ENCODE measurements around the gene PPIL1.
A peak's percentile ranks its signal among the peaks of the same experiment; 100 is the strongest.

Gene PPIL1

DNA sequence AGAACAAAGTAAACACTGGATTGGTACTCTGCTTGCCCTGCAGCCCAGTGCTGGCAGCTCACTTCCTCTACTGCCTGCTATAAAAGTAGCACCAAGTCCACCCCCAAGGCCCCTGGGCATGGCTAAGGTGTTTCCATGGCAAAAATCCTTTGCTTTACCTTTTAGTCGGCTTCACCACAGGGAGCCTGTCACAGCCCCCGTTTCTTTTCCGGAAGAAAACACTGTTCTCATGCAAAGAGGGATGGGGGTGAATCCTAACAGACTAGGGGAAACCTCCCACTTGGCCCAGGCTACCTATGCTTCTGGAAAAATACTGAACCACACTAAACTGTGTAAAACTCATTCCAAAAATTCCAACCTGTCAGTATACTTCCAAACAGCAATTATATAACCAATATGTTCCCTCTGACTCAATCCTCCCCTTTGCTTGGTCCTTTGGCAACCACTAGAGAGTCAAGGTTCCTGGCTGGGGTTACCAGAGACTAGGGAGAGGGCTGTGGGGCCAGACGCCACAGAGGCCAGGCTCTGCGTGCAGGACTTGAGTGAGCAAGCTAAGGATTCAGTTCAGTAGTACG lies 16.1 kb downstream of the PPIL1 start:
- no peak for DNase-seq (ENCODE audit: low spot score)
- peaks cover 70% of the 10 kb centered on the region for H3K36me3 ChIP-seq (ENCODE audit: low read depth)
- no peaks in the 10 kb centered on the region for H3K27me3 ChIP-seq (ENCODE audit: insufficient read depth, poor library complexity, severe bottlenecking)
- H3K9me3 ChIP-seq (ENCODE audit: severe bottlenecking): no peaks in the 10 kb centered on the region
- TF ChIP-seq, protein P1, sequence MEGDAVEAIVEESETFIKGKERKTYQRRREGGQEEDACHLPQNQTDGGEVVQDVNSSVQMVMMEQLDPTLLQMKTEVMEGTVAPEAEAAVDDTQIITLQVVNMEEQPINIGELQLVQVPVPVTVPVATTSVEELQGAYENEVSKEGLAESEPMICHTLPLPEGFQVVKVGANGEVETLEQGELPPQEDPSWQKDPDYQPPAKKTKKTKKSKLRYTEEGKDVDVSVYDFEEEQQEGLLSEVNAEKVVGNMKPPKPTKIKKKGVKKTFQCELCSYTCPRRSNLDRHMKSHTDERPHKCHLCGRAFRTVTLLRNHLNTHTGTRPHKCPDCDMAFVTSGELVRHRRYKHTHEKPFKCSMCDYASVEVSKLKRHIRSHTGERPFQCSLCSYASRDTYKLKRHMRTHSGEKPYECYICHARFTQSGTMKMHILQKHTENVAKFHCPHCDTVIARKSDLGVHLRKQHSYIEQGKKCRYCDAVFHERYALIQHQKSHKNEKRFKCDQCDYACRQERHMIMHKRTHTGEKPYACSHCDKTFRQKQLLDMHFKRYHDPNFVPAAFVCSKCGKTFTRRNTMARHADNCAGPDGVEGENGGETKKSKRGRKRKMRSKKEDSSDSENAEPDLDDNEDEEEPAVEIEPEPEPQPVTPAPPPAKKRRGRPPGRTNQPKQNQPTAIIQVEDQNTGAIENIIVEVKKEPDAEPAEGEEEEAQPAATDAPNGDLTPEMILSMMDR (IDR thresholded peaks at IDR 0.05; ENCODE audit: poor library complexity, severe bottlenecking): no peak
- peaks cover 15% of the 10 kb centered on the region for H3K4me1 ChIP-seq (ENCODE audit: insufficient read depth, poor library complexity, severe bottlenecking)
- H3K4me3 ChIP-seq (ENCODE audit: severe bottlenecking): no peak overlapping the region
- no peak overlapping the region for H3K27ac ChIP-seq (ENCODE audit: poor library complexity, severe bottlenecking)
- ATAC-seq (ENCODE audit: low read depth): no peak

DNA sequence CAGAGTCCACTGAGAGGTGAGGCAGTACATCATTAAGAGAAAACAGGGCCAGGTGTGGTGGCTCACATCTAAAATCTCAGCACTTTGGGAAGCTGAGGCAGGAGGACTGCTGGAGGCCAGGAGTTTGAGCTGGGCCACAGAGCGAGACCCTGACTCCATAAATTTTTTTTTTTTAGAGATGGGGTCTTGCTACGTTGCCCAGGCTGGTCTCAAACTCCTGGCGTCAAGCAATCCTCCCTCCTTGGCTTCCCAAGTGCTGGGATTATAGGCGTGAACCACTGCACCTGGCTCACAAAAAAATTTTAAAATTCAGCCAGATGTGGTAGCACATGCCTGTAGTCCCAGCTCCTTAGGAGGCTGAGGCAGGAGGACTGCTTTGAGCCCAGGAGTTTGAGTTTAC lies 17.3 kb downstream of the PPIL1 start:
- Histone ChIP-seq H3K4me1 (ENCODE audit: insufficient read depth, poor library complexity, severe bottlenecking) (peaks cover 16% of the 10 kb centered on the region), H3K36me3 (ENCODE audit: low read depth) (peaks cover 60% of the 10 kb centered on the region)
- DNase-seq (ENCODE audit: low spot score): no peak

DNA sequence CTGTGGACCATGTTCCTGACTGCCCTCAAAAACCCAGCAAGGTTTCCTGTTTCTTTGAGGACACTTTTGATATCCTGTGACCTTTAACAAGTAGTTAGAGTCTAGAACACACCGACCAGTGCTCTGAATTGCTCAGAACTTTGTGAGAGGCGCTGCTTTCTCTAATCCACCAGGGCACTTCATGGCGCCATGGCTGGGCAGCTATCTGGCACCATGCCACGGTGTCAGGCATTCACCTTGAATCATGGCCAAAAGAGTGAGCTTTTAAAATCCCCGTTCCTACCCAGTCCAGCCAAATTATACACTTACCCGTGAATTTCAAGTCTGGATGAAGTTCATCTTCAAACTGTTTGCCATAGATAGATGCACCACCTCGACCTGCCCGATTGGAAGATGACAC lies 18.3 kb downstream of the PPIL1 start:
- no peaks in the 10 kb centered on the region for H3K9me3 ChIP-seq (ENCODE audit: severe bottlenecking)
- DNase-seq (ENCODE audit: low spot score): no peak
- H3K4me1 ChIP-seq (ENCODE audit: insufficient read depth, poor library complexity, severe bottlenecking): peaks cover 12% of the 10 kb centered on the region
- ATAC-seq (ENCODE audit: low read depth): no peak
- peaks cover 53% of the 10 kb centered on the region for H3K36me3 ChIP-seq (ENCODE audit: low read depth)
- H3K27me3 ChIP-seq (ENCODE audit: insufficient read depth, poor library complexity, severe bottlenecking): no peaks in the 10 kb centered on the region
- TF ChIP-seq, protein P1 (IDR thresholded peaks at IDR 0.05; ENCODE audit: poor library complexity, severe bottlenecking): no peak
- H3K27ac ChIP-seq (ENCODE audit: poor library complexity, severe bottlenecking): no peak overlapping the region
- no peak overlapping the region for H3K4me3 ChIP-seq (ENCODE audit: severe bottlenecking)

More for the DNA sequence above, 17.3 kb downstream of the PPIL1 start:
- ATAC-seq (ENCODE audit: low read depth): no peak
- no peak overlapping the region for H3K4me3 ChIP-seq (ENCODE audit: severe bottlenecking)
- H3K9me3 ChIP-seq (ENCODE audit: severe bottlenecking): no peaks in the 10 kb centered on the region
- no peak overlapping the region for H3K27ac ChIP-seq (ENCODE audit: poor library complexity, severe bottlenecking)
- H3K27me3 ChIP-seq (ENCODE audit: insufficient read depth, poor library complexity, severe bottlenecking): no peaks in the 10 kb centered on the region
- TF ChIP-seq, protein P1 (IDR thresholded peaks at IDR 0.05; ENCODE audit: poor library complexity, severe bottlenecking): no peak

DNA sequence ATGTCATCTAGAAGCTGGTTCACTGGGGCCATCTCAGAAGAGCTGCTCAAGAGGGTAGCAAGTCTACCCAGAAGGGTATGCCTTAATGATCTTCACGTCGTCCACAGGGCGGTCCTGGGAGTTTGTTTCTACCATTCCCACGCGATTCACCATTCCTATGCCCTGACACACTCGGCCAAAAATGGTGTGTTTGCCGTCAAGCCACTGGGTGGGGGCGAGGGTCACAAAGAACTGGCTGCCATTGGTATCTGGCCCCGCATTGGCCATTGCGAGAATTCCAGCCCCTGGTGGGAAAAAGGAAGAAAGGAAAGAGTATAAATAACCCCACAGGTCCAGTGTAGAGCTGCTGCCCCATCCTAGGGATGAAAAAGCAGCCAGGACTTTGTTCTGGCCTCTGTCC lies 18.9 kb downstream of the PPIL1 start:
- Histone ChIP-seq H3K4me3 (ENCODE audit: severe bottlenecking) (no peak overlapping the region), H3K27me3 (ENCODE audit: insufficient read depth, poor library complexity, severe bottlenecking) (no peaks in the 10 kb centered on the region), H3K27ac (ENCODE audit: poor library complexity, severe bottlenecking) (no peak overlapping the region), H3K9me3 (ENCODE audit: severe bottlenecking) (no peaks in the 10 kb centered on the region), H3K4me1 (ENCODE audit: insufficient read depth, poor library complexity, severe bottlenecking) (peaks cover 12% of the 10 kb centered on the region), H3K36me3 (ENCODE audit: low read depth) (peaks cover 48% of the 10 kb centered on the region)
- TF ChIP-seq, protein P1 (IDR thresholded peaks at IDR 0.05; ENCODE audit: poor library complexity, severe bottlenecking): no peak
- ATAC-seq (ENCODE audit: low read depth) (no peak), DNase-seq (ENCODE audit: low spot score) (no peak)

DNA sequence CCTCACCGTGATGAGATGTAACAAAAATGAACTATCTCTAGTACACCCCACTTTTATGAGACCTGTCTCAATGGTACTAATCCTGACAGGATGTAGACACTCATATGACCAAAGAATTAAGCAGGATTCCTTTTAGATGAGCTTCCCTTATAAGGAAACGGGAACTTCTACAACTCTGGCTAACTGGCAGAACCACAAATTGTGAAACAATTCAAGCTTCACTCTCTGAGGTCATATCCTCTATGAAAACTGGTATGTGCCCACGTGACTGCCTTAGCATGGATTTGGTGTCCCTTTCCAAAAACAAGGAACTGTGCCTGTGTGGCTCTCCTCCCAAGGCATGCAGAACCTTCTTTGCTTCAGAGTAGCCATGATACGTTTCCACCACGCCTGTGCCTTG lies 21.3 kb downstream of the PPIL1 start:
- H3K27ac ChIP-seq (ENCODE audit: poor library complexity, severe bottlenecking): peak overlapping the region; percentile 62
- TF ChIP-seq, protein P1 (IDR thresholded peaks at IDR 0.05; ENCODE audit: poor library complexity, severe bottlenecking): no peak
- peaks cover 12% of the 10 kb centered on the region for H3K4me1 ChIP-seq (ENCODE audit: insufficient read depth, poor library complexity, severe bottlenecking)
- H3K36me3 ChIP-seq (ENCODE audit: low read depth): peaks cover 37% of the 10 kb centered on the region
- H3K4me3 ChIP-seq (ENCODE audit: severe bottlenecking): no peak overlapping the region
- ATAC-seq (ENCODE audit: low read depth) (peak; percentile 79), DNase-seq (ENCODE audit: low spot score) (no peak)
- H3K27me3 ChIP-seq (ENCODE audit: insufficient read depth, poor library complexity, severe bottlenecking): no peaks in the 10 kb centered on the region
- H3K9me3 ChIP-seq (ENCODE audit: severe bottlenecking): no peaks in the 10 kb centered on the region
